GM12878 (cell line): ENCODE data around the gene CCDC57. TPM values are rescaled to one million over a fixed set of nuclear protein-coding genes. Genes with fewer than 3 reads are reported as not detected.
A peak's percentile ranks its signal among the peaks of the same experiment; 100 is the strongest.

ENCODE experiments used
- ATAC-seq: fragments of 200-7000 bp; cut with Tn5 transposase; 3 replicates; pipeline ENCODE4 v1.9.1; 2020; ENCODE audit warnings: mild to moderate bottlenecking, moderate library complexity
- BruUV-seq: library from RNA; stranded (reverse); fragments of 400-500 nt; replicated peaks from 2 replicates; lab custom pipeline; 2021; lab: Mats Ljungman, UMichigan
- CTCF ChIA-PET: fragments of 300-600 bp; sonication (Branson Sonifier 250); formaldehyde crosslinking; extraction: SDS; loops from one replicate; lab custom pipeline; 2021; ENCODE audit warnings: inconsistent platforms; lab: Yijun Ruan, JAX
- POLR2A ChIA-PET: fragments of 350-600 bp; formaldehyde crosslinking; extraction: SDS; loops from one replicate; lab custom pipeline; 2021; ENCODE audit warnings: inconsistent platforms; lab: Charles Lee
- RAD21 ChIA-PET: fragments of 300-600 bp; sonication (Branson Sonifier 250); formaldehyde crosslinking; loops from one replicate; lab custom pipeline; 2023; ENCODE audit warnings: antibody characterized with exemption; ENCODE audit not compliant: unreplicated experiment; lab: Charles Lee
- SMC1A ChIA-PET: fragments of 300-600 bp; sonication (Branson Sonifier 250); formaldehyde crosslinking; loops from one replicate; lab custom pipeline; 2023; ENCODE audit not compliant: unreplicated experiment, uncharacterized antibody; lab: Charles Lee
- DNase-seq: peaks from one replicate; pipeline ENCODE4 v3.0.0-alpha.2; 2011; ENCODE audit warnings: low read depth, low spot score
- FAIRE-seq: peaks from 3 replicates; lab custom pipeline; 2011; peaks lifted over from hg19 to GRCh38; lab: Jason Lieb, UNC
- H2AFZ ChIP-seq: 2 replicates; pipeline ENCODE4 v1.6.0; 2011; ENCODE audit warnings: low read depth, low read length, control low read depth; ENCODE audit not compliant: control insufficient read depth
- H3K27ac ChIP-seq: 2 replicates; pipeline ENCODE4 v1.5.1; 2011; ENCODE audit warnings: control low read depth; ENCODE audit not compliant: control insufficient read depth, insufficient read depth
- H3K27me3 ChIP-seq, 2 experiments: replicated peaks in 1 of 2; 2 replicates each; pipeline versions ENCODE4 v1.6.0 to v1.6.1; 2011; ENCODE audit warnings: low read length in 1 of 2; ENCODE audit not compliant: control insufficient read depth in 2 of 2, insufficient read depth in 2 of 2
- H3K36me3 ChIP-seq, 2 experiments: 2 replicates each; pipeline ENCODE4 v1.5.1; 2011; ENCODE audit warnings: low read length in 1 of 2; ENCODE audit not compliant: control insufficient read depth in 2 of 2, insufficient read depth in 2 of 2
- H3K4me1 ChIP-seq: 2 replicates; pipeline ENCODE4 v1.6.1; 2011; ENCODE audit warnings: mild to moderate bottlenecking, low read length, moderate library complexity, mixed read lengths; ENCODE audit not compliant: control insufficient read depth, insufficient read depth
- H3K4me2 ChIP-seq: 2 replicates; pipeline ENCODE4 v1.6.0; 2011; ENCODE audit warnings: control low read depth; ENCODE audit not compliant: control insufficient read depth, insufficient read depth
- H3K4me3 ChIP-seq: fragments of 200-600 bp; sonication (generic); 2 replicates; pipeline ENCODE4 v1.5.1; 2016
- H3K79me2 ChIP-seq: 2 replicates; pipeline ENCODE4 v1.6.0; 2011; ENCODE audit warnings: low read length; ENCODE audit not compliant: control insufficient read depth, insufficient read depth
- H3K9ac ChIP-seq: 2 replicates; pipeline ENCODE4 v1.8.0; 2011; ENCODE audit warnings: low read length, control low read depth, mixed read lengths; ENCODE audit not compliant: control insufficient read depth, insufficient read depth
- H3K9me3 ChIP-seq: replicated peaks from 3 replicates; pipeline ENCODE4 v1.5.1; 2011; ENCODE audit warnings: mild to moderate bottlenecking, low read length; ENCODE audit not compliant: control insufficient read depth, insufficient read depth
- H4K20me1 ChIP-seq: 2 replicates; pipeline ENCODE4 v1.6.0; 2011; ENCODE audit not compliant: control insufficient read depth, insufficient read depth
- NFIC ChIP-seq: IDR thresholded peaks from 2 replicates; pipeline ENCODE4 v1.6.1; 2012; ENCODE audit warnings: low read depth, mild to moderate bottlenecking, inconsistent platforms, low read length, moderate library complexity
- NFXL1 ChIP-seq: fragments of 450-650 bp; IDR thresholded peaks from 2 replicates; pipeline ENCODE4 v1.6.1; 2017; ENCODE audit warnings: antibody characterized with exemption, mild to moderate bottlenecking, borderline replicate concordance
- NR2C2 ChIP-seq: IDR thresholded peaks from 2 replicates; pipeline ENCODE4 v1.6.1; 2011; ENCODE audit warnings: borderline replicate concordance, low read depth; ENCODE audit not compliant: control insufficient read depth, insufficient read length
- RELB ChIP-seq: fragments of 450-650 bp; IDR thresholded peaks from 2 replicates; pipeline ENCODE4 v1.6.1; 2017; ENCODE audit warnings: low read depth, mild to moderate bottlenecking, moderate library complexity
- TCF7 ChIP-seq: IDR thresholded peaks from 2 replicates; pipeline ENCODE4 v1.6.1; 2014; ENCODE audit warnings: antibody characterized with exemption, borderline replicate concordance
- ZNF592 ChIP-seq: fragments of 450-650 bp; IDR thresholded peaks from 2 replicates; pipeline ENCODE4 v1.6.1; 2017; ENCODE audit warnings: mild to moderate bottlenecking, moderate library complexity
- WGBS: methylation state at CpG from one replicate; pipeline ENCODE4 v1.1.6; 2016; ENCODE audit warnings: low lambda C conversion rate; ENCODE audit not compliant: insufficient replicate concordance, insufficient coverage; ENCODE audit errors: missing lambda C conversion rate; 5-methylcytosine and 5-hydroxymethylcytosine counted together
- in situ Hi-C: fragments of 300-500 bp; cut with MboI; formaldehyde crosslinking; loops from 9 replicates; pipeline ENCODE4 v1.14.3; 2018; ENCODE audit warnings: mixed read lengths
- intact Hi-C: fragments of 100-400 bp; cut with micrococcal nuclease; formaldehyde crosslinking; loops from one replicate; pipeline ENCODE4 v1.14.2; 2022; ENCODE audit not compliant: unreplicated experiment
- polyA plus RNA-seq, 11 experiments: library from polyadenylated mRNA; depleted of rRNA in 4 of 11; unstranded in 6 of 11; stranded (reverse) in 5 of 11; fragments of >200 nt; fragmentation: Nextera tagmentation in 4 of 11; fragmentation: Illumina TruSeq in 1 of 11; extraction: Ambion mirVana in 4 of 11; extraction: Trizol in 1 of 11; gene quantifications; 1 replicate in 1 of 11; 2 replicates in 10 of 11; pipeline versions ENCODE4 v1.2.1 to v1.2.3, GENCODE V29; 2011 to 2016; ENCODE audit warnings: inconsistent platforms in 2 of 11, missing spikeins in 2 of 11, low read depth in 1 of 11
- total RNA-seq, 4 experiments: library from RNA; depleted of rRNA in 3 of 4; stranded (reverse); fragments of >200 nt in 3 of 4; fragmentation: Illumina TruSeq in 1 of 4; extraction: Trizol in 1 of 4; gene quantifications; 2 replicates each; pipeline versions ENCODE4 v1.2.1 to v1.2.3, GENCODE V29; 2013 to 2021

Gene CCDC57
- total and polyA plus RNA-seq, 10 of the 15 experiments (the other 5 are each of a cell fraction or from before 2014, with no cell fraction given), result 5.4 to 123 (median 45.8) TPM

- Histone ChIP-seq H3K4me1 (peaks cover 25% of the 10 kb centered on the region), H3K27ac (peak overlapping the region; percentile 87), H3K4me2 (peak overlapping the region; percentile 88; the same call in 1 of the 2 replicates), H3K27me3 (no peaks in the 10 kb centered on the region), H3K4me3 (peak overlapping the region; percentile 77; the same call in 1 of the 2 replicates), H3K36me3 (peaks cover 0 to 1% of the 10 kb centered on the region in 2 experiments; a peak in 1 of 4 replicates), H3K9me3 (no peaks in the 10 kb centered on the region), H2AFZ (no peak overlapping the region), H3K79me2 (peaks cover 19% of the 10 kb centered on the region), H4K20me1 (no peaks in the 10 kb centered on the region), H3K9ac (peak overlapping the region; percentile 84)
- BruUV-seq, result TSS peak; percentile 74
- TF ChIP-seq NFXL1 (no peak), NR2C2 (no peak), RELB (no peak), ZNF592 (no peak), TCF7 (no peak), NFIC (no peak)
- CTCF ChIA-PET, result no interaction called here
- ATAC-seq (no peak), DNase-seq (no peak), FAIRE-seq (no peak)
- RAD21 ChIA-PET, result no interaction called here
- intact Hi-C loops (loop anchor here (5.0 kb wide), 1 partner anchor 47 kb away; no protein-coding TSS in a partner anchor), in situ Hi-C loops (no loop called here)
- SMC1A ChIA-PET, result interaction anchor here (1.1 kb wide), 1 partner anchor 49 kb away, joined by 3 read pairs; no protein-coding TSS in a partner anchor
- POLR2A ChIA-PET, result interaction anchor here (0.5 to 1.8 kb wide), 3 partner anchors 9 to 475 kb away, joined by 3 to 7 read pairs (median 7); partner anchors contain the start of gene DCXR
- WGBS, result 95% methylated on average over 11 of the region's 11 CpGs
Measured at GRCh38 chr17:82104797-82105416, 107.7 kb downstream of the CCDC57 start.
